HUES48 (cell line): ENCODE results near the gene PCIF1.

Experiments
- H3K27ac ChIP-seq: one replicate; pipeline ENCODE4 v1.7.0; 2013; ENCODE audit warnings: low read depth, low read length, inconsistent platforms
- H3K27me3 ChIP-seq: 2 replicates; pipeline ENCODE4 v1.6.1; 2013; ENCODE audit warnings: mild to moderate bottlenecking, low read length; ENCODE audit not compliant: control insufficient read depth, insufficient read depth
- H3K36me3 ChIP-seq: 2 replicates; pipeline ENCODE4 v1.6.1; 2013; ENCODE audit warnings: low read length; ENCODE audit not compliant: control insufficient read depth, insufficient read depth
- H3K4me1 ChIP-seq: 2 replicates; pipeline ENCODE4 v1.6.1; 2013; ENCODE audit warnings: mild to moderate bottlenecking, low read length; ENCODE audit not compliant: control insufficient read depth, insufficient read depth
- H3K4me3 ChIP-seq: 2 replicates; pipeline ENCODE4 v1.5.1; 2013; ENCODE audit warnings: mild to moderate bottlenecking, low read depth, low read length
- H3K9ac ChIP-seq: 2 replicates; pipeline ENCODE4 v1.6.1; 2013; ENCODE audit warnings: mild to moderate bottlenecking, low read depth, low read length, moderate library complexity
- H3K9me3 ChIP-seq: 2 replicates; pipeline ENCODE4 v1.6.1; 2013; ENCODE audit warnings: low read length; ENCODE audit not compliant: control insufficient read depth, insufficient read depth

The PCIF1 gene

DNA sequence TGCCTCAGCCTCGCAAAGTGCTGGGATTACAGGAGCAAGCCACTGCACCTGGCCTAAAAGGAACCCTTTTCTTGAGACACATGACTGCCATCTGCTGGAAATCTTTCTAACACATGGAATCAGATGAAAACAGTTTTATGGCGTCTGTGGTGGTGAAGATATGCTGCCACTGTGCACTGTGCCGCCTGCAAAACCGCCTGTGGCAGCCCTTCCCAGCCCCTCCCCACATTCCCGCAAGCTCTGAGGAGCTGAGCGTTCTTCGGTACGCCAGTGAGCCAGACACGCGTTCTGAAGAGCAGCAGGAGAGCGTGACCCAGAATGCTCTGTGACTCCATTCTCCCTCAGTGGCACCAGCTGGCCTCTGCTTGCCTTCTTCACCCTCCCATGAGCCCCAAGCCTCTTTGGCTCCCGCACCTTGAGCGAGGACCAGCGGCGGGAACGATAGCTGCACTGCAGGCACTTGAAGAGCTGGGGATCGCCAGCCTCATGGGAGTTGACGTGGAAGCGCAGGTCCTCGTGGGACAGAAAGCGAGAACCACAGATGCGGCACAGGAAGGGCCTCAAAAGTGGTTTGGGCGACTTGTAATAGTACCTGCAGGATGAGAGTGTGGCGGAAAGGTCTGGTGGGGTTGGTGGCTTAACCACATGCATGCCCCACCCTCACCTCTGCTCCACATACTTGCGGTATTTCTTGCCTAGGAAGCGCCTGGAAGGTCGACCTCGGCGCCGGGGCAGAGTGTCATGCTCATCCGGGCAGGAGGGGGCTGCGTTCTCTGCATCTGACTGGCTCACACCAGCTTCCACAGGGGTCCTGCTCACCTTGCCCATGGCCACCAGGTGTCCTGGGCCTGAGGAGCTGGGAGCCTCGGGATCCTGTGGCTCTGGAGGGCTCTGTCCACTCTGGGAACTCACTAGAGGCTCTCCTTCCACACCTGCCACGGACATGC, 28.8 kb downstream of the PCIF1 start:
- Histone ChIP-seq H3K9me3 (no peaks in the 10 kb centered on the region), H3K4me1 (no peaks in the 10 kb centered on the region), H3K27me3 (no peaks in the 10 kb centered on the region), H3K36me3 (peaks cover 91% of the 10 kb centered on the region), H3K4me3 (no peak overlapping the region), H3K9ac (no peak overlapping the region), H3K27ac (no peak overlapping the region)

DNA sequence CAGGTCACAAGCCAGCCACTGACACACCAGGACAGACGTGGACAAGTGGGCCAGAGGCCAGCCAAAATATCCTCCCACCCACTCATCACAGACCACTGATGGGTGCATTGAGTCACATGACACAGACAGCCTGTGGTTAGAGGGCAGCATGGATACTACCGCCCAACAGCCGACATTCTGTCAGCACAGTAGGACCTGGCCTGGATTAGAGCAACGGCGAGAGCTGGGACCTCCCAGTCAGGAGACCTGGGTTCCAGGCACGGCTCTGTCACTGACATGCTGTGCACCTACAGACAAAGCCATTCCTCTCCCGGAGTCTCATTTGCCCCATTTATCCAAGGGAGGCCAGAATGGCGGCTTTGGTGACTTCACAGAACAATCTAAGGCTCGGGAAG, 29.5 kb downstream of the PCIF1 start:
- Histone ChIP-seq H3K4me3 (no peak overlapping the region), H3K27me3 (no peaks in the 10 kb centered on the region), H3K36me3 (peaks cover 91% of the 10 kb centered on the region), H3K27ac (no peak overlapping the region), H3K9me3 (no peaks in the 10 kb centered on the region), H3K4me1 (no peaks in the 10 kb centered on the region), H3K9ac (no peak overlapping the region)

DNA sequence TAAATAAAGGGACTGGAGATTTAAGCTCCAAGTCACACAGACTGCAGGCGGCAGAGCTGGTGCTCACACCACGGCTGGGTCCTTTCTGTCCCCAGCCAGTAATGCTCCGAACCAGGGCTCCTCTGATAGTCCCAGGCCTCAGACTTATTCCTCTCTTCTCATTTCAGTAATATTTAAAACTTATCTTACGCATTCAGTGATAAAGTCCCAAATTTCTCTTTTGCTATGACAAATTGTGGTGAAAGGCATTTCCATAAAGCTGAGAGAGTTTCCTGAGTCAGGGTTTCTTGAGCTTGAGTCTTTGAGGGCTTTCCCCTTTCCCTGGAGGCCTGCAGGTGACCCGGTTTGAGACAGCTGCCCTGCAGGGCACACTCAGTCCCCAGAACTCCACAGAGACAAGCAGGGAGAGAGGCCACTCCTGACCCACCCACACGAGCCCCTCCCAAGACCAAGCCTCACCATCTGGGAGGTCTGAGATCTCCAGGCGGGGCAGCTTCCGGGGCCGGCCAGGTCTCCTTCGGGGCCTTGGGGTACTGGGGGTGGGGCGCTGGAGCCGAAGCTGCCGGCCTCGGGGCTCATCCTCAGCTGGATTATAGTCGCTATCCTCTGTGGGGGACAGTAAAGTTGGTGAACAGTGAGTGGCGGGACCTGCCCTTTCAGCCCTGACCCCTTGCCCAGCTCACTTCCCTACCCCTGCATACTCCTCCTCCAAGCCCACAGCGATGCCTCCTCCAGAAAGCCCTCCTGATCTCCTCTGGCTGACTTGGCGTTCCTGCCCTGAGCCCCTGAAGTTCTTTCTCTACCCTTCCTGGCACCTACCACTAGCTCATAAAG, 30.9 kb downstream of the PCIF1 start:
- no peaks in the 10 kb centered on the region for H3K27me3 ChIP-seq
- H3K36me3 ChIP-seq: peaks cover 81% of the 10 kb centered on the region
- H3K4me1 ChIP-seq: 0 out of 2 replicates have a peak, but pooled peaks cover 4% of the 10 kb centered on the region
- no peak overlapping the region for H3K27ac ChIP-seq
- no peak overlapping the region for H3K4me3 ChIP-seq
- H3K9ac ChIP-seq: no peak overlapping the region
- H3K9me3 ChIP-seq: no peaks in the 10 kb centered on the region

DNA sequence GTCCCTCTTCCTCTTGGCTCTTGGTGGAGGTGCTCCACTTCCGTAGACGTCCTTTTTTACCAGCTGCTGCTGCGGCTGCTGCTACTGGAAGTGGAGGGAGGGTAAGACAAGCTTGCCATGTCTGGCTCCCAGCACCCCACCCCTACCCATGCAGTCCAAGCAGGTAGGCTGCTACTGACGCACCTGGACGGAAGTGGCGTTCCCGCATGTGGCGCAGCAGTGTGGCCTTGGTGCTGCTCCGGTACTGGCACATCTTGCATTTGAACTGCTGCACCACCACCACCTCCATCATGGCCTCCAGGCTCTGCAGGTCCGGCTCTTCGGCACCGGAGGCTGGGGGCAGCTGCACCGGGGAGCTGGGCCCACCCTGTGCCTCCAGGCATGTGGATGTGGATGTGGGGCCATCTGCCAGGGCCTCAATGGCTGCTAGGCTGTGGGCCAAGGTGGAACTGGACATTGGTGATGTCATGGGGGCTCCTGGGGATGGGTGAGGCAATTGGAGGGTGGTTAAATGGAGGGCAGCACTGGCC, 33.1 kb downstream of the PCIF1 start:
- Histone ChIP-seq H3K27ac (no peak overlapping the region), H3K4me3 (no peak overlapping the region), H3K36me3 (peaks cover 60% of the 10 kb centered on the region), H3K4me1 (peaks cover 9% of the 10 kb centered on the region; the same call in 1 of the 2 replicates), H3K27me3 (no peaks in the 10 kb centered on the region), H3K9ac (no peak overlapping the region), H3K9me3 (no peaks in the 10 kb centered on the region)

DNA sequence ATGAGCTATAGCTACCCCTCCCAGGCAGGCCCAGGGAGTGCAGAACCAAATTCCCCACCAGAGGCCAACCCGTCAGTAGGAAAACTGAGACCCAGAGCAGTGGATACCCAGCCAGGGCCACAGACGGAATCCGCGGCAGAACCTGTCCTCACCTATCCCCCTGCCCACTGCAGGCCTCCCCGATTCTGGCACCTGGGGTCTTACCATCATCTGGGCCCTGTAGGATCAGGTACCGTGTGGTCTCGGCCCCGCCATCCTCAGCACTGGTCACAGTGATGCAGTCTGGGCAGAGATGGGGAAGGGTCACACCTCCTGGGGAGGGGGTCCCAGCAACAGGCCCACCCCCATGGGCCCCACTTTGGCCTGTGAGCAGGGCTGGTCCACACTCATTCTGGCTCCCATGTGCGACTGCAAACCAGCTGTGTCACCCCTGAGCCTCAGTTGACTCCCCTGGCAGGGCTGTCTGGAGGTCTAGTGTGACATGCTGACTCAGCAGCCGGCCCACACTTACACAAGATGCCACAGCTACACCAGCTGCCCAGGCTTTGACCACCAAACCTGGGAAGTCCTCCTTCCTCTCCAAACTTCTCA, 33.7 kb downstream of the PCIF1 start:
- no peaks in the 10 kb centered on the region for H3K27me3 ChIP-seq
- H3K27ac ChIP-seq: no peak overlapping the region
- H3K4me1 ChIP-seq: peaks cover 9% of the 10 kb centered on the region; the same call in 1 of the 2 replicates
- H3K4me3 ChIP-seq: no peak overlapping the region
- no peak overlapping the region for H3K9ac ChIP-seq
- H3K36me3 ChIP-seq: peaks cover 58% of the 10 kb centered on the region
- no peaks in the 10 kb centered on the region for H3K9me3 ChIP-seq

DNA sequence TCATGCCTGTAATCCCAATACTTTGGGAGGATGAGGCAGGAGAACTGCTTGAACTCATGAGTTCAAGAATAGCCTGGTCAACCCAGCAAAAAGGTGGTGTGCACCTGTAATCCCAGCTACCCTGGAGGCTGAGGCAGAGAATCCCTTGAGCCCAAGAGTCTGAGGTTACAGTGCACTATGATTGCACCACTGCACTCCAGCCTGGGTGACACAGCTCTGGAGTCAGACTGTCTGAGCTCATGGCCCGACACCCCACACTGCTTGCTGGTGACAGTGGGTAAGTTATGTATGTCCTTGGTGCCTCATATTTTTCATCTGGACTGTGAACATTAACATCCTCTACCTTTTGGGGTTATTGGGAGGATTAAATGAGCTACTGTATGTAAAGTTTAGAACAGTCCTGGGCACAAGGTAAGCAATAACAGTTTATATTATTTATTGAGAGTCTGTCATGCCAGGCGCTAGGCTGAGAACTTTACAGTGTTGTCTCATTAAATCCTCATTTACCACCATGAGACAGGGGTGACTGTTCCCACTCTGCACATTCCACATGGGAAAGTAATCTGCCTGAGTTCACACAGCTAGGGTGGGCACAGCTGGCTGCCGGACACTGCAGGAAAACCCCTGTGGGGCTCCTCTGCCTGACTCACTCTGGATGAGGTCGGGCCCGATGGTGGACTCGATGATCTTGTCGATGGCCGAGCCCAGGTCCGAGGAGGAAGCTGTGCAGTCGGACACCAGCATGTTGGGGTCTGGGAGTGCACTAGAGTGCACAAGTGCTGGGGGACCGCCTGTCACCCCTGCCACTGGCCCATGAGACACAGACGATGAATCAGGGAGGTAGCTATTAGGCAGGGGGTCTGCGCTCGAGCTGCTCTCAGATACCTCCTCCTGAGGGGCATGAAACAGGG, 34.6 kb downstream of the PCIF1 start:
- H3K27ac ChIP-seq: peak overlapping the region; percentile 38

DNA sequence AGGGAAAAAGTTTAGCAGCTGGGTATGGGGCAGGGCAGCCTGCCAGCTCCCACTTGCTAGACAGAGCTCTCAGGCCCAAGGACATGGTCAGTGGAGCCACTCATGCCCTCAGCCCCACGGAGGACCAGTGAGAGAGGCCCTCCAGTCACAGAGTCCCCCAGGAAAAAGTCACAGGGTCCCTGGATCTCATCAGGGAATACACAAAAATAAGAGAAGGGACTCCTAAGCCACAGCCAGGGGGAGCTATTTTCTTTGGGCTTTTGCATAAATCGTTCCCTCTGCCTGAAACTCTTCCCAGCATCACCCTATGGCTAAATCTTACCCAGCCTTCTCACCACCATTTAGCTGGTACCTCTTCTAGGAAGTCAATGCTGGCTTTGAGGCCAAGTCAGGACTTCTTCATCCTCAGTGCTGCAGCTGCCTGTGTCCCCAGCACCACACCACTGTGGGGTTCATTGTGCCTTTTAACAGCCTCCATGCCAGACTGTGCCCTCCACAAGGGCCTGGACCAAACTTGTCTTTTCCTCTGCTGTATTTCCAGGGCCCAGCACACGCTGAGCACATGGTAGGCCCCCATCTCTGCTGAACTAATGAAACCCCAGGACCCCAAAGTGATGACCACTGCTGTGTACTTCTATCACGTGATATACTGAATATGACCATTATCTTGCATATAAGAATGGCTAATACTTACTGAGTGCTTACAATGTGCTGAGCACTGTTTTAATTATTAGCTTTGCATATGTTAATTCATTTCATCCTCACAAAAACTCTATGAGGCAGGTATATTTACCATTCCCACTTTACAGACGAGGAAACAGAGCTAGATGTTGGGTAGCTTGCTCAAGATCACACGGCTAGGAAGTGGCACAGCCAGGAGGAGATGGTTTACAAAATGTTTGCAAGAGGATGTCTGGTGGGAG, 35.5 kb downstream of the PCIF1 start:
- H3K27me3 ChIP-seq: no peaks in the 10 kb centered on the region
- no peaks in the 10 kb centered on the region for H3K9me3 ChIP-seq
- H3K4me1 ChIP-seq: peaks cover 9% of the 10 kb centered on the region; the same call in 1 of the 2 replicates
- peaks cover 40% of the 10 kb centered on the region for H3K36me3 ChIP-seq
- H3K4me3 ChIP-seq: peak overlapping the region; percentile 86; the same call in 1 of the 2 replicates
- H3K9ac ChIP-seq: no peak overlapping the region
- peak overlapping the region; percentile 48 for H3K27ac ChIP-seq

More for the DNA sequence above, 34.6 kb downstream of the PCIF1 start:
- Histone ChIP-seq H3K9ac (no peak overlapping the region), H3K4me1 (peaks cover 9% of the 10 kb centered on the region; the same call in 1 of the 2 replicates), H3K4me3 (no peak overlapping the region), H3K36me3 (peaks cover 49% of the 10 kb centered on the region), H3K27me3 (no peaks in the 10 kb centered on the region), H3K9me3 (no peaks in the 10 kb centered on the region)

DNA sequence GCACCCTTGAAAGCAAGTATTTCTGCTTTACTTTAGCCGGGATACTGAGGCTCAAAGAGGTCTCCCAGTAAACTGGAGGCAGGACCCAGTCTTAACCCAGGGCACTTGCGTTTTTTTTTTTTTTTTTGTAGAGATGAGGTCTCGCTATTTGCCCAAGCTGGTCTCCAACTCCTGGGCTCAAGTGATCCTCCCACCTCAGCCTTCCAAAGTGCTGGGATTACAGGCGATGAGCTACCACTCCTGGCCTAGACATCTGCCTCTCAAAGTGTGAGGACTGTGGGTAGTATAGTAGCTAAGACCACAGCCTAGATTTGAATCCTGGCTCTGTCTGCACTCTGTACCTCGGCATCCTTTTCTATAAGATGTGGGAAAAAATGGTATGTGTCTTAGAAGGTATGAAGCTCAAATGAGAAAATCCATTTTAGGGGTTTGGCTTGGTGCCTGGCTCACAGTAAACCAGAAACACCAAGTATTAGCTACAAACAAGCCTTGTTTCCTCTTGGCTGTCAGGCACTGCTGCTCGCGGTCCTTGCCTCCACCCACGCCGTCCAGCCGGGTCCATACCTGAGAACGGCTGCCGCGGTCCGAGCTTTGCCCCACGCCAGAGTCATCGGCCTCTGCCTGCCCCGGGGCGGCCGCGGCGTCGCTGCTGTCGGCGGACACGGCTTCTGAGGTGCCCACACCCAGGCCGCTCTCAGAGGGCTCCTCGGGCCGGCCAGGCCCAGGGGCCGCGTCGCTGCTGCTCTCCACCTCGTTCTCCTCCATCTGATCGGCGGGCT, 36.4 kb downstream of the PCIF1 start:
- H3K4me1 ChIP-seq: peaks cover 9% of the 10 kb centered on the region; the same call in 1 of the 2 replicates
- no peak overlapping the region for H3K9ac ChIP-seq
- H3K27me3 ChIP-seq: no peaks in the 10 kb centered on the region
- H3K36me3 ChIP-seq: peaks cover 33% of the 10 kb centered on the region
- H3K27ac ChIP-seq: peak overlapping the region; percentile 100
- H3K4me3 ChIP-seq: peak overlapping the region; percentile 86
- H3K9me3 ChIP-seq: no peaks in the 10 kb centered on the region

DNA sequence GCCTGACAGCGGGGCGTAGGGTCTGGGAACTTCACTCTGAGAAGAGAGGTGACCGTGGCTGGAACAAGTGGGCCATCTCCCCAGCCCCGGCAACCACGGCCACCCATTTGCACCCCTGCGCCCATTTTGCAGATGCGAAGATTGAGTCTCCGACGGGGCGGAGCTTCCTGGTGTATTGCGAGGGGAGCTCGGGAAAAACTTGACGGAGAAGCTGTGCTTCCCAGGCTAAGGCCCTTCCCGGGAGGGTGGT, 36.9 kb downstream of the PCIF1 start:
- H3K27ac ChIP-seq: peak overlapping the region; percentile 100
- H3K4me3 ChIP-seq: peak overlapping the region; percentile 86
- peaks cover 9% of the 10 kb centered on the region; the same call in 1 of the 2 replicates for H3K4me1 ChIP-seq
- H3K9me3 ChIP-seq: no peaks in the 10 kb centered on the region
- H3K36me3 ChIP-seq: peaks cover 28% of the 10 kb centered on the region
- peak overlapping the region; percentile 100 for H3K9ac ChIP-seq
- H3K27me3 ChIP-seq: no peaks in the 10 kb centered on the region
